Activated CD8-positive, alpha-beta memory T cell treated with anti-CD3 and anti-CD28 coated beads for 4 hours (primary cell): ENCODE results near the gene CHAMP1.
"Not testable (repeated sequence)": the region's sequence is repeated elsewhere in the genome, so short reads cannot be mapped to it uniquely, and the experiment has no call there.

Experiments
- DNase-seq, 2 donors: peaks; one replicate each; pipeline ENCODE4 v3.0.0-alpha.2; 2020; ENCODE audit warnings: low read depth in 2 of 2

Gene CHAMP1

DNA sequence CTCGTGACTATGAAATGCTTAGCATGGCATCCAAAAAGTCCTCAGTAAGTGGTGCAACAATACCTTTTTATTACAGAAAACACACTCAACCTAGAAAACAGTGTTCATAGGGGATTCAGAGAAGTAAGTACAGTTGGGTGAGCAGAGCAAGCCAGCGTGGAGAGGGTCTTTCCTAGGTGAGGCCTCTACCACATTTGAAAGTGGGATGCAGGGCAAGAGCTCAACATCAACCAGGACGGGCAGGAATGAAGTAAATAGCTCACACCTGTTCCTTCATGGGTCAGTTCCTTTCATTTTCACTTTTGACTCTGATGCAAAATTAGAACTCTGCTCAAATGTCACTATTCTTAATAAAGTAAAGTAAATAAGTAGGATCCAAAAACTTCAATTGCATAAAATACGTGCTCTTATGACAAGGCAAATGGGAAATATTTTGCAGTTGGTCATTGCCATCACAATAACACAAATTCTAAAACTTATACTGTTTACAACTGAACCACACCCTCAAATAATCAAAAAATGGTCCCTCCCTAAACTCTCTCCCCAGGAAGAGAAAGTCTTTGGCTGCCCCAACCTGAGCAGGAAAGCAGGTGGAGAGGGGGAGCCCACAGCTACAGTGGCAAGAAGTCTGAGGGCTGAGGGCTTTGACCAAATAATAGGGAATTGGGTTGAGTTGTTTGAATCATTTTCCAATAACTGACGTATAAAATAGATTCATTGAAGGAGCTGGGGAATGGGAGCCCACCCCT lies 20.2 kb downstream of the CHAMP1 start:
- no peak for DNase-seq

- not testable (repeated sequence) for DNase-seq
Measured at GRCh38 chr13:114336457-114336856, 22.2 kb downstream of the CHAMP1 start.

DNA sequence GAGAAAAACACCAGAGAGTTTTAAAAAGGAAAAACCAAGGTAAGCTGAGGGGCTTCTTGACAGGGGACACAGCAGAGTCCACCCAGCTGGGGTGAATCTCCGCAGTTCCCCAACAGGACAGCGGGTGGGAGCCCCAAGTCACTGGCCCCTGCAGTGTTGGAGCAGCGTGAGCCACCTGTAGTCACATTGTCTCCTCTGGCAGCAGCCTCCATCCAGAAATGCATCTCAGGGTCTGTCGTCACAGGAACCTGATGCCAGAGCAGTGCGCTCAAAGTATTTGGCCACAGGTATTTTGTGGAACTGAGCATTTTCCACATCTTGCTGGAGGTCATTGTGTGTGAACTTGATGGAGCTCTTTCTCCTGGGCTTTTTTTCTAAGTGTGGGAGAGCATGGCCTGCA lies 24.7 kb downstream of the CHAMP1 start:
- no peak for DNase-seq

DNA sequence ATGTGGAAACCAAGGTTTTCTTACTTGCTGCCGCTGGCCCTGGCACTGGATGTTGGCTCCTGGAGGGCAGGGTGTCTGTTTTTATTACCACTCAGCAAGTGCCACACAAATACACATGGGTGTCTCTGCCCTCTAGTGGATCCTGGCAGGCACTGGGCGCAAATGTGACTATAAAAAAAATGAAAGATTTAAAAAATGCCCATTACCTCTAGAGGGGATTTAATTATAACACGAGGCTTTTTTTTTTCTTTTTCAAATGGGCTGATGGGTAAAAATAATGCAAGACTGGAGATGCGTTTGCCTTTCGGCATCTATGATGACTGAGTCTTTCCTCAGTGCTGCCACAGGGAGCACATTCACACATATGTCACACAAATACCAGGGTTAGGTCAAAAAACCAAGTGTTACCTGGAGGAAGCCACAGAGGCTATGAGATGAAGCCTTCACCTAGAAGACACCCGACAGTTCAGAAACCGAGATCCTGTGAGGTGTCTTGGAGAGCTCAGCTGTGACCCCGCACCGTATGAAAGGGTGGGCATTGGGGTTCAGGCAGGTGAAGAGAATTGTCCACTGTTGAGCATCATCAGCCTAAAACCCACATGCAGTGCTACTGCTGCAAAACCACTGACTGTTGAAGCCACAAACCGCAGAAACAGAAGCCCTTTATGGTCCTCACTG lies 25.7 kb downstream of the CHAMP1 start:
- DNase-seq, result peak; percentile 4 to 12

GRCh38 chr13:114341003-114341777 lies 26.9 kb downstream of the CHAMP1 start:
- no peak for DNase-seq

- not testable (repeated sequence) for DNase-seq
Measured at GRCh38 chr13:114347256-114347655, 33.0 kb downstream of the CHAMP1 start.

- DNase-seq, result not testable (repeated sequence)
Measured at GRCh38 chr13:114352763-114353162, 38.5 kb downstream of the CHAMP1 start.

- not testable (repeated sequence) for DNase-seq
Measured at GRCh38 chr13:114353382-114353781, 39.1 kb downstream of the CHAMP1 start.
